COLO668 (cell line): ENCODE measurements around the gene RCN1.
"Not testable (repeated sequence)": the region's sequence is repeated elsewhere in the genome, so short reads cannot be mapped to it uniquely, and the experiment has no call there.

ENCODE experiments used
- DNase-seq: peaks from one replicate; lab custom pipeline; 2025; ENCODE audit not compliant: unreplicated experiment; lab: John Stamatoyannopoulos, UW

RCN1 gene

DNA sequence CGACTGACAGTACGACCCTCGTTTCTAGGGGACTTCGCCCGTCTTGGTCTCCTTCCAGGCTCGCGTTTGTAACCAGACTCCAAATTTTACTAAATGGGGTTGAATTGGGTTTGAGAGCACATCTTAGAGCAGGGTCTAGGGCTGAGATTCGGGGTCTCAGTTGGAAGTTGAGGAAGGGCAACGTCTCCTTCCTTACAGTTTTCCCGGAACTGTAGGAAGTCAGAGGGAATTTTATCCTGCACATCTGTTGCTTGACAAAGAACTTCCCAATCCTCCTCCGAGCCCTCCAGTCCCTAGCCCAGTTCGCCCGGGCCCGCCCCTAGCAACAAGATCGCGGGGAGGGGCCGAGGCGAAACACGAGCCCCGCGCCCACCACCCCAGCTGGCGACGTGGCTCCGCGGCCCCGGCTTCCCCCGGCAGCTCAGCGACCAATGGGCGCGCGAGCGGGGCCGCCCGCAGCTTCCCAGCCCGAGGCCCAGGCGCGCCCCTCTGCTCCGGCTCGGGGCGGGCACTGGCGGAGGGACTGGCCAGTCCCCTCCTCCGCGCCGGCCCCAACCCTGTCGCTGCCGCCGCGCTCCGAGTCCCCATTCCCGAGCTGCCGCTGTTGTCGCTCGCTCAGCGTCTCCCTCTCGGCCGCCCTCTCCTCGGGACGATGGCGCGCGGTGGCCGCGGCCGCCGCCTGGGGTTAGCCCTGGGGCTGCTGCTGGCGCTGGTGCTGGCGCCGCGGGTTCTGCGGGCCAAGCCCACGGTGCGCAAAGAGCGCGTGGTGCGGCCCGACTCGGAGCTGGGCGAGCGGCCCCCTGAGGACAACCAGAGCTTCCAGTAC lies at the start of gene RCN1:
Gene RCN1 (plus strand): TSS at position 530 of the 826 bp plus-strand sequence. CDS start 123 bp downstream, at position 653.
- peak; percentile 71 for DNase-seq

DNA sequence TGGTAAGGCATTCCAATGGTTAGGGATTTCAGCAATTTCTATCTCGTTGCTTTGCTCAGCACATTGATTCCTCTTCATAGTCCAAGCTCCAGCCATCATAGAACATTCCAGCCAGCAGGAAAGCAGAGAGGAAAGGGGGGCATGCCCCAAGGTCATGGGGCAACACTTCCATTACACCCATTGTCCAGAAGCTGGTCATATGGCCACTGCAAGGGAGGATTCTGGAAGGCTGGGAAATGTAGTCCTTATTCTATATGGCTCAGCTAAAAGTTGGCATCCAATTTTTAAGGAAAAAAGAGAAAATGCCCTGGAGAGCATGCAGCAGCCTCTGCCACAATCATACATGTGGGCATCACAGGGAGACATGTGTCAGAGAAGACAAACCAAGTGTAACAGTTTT lies 47.1 kb upstream of the RCN1 start:
- DNase-seq: no peak

- no peak for DNase-seq
These were observed 46.6 kb upstream of the RCN1 start for GRCh38 chr11:32044158-32044863.

DNA sequence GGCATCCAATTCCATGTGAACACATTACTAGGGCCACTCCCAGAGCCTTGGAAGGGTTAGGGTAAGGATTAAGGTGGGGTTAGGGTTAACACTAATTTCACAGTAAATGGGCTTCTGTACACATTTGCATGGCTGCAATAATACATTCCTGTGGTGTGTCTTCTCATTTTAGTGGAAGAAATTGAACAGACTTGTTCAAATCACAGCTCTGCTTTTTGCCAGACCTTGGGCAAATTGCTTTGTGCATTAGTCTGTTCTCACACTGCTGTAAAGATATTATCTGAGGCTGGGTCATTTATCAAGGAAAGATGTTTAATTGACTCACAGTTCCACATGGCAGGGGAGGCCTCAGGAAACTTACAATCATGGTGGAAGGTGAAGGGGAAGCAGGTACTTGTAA lies 45.4 kb upstream of the RCN1 start:
- no peak for DNase-seq

DNA sequence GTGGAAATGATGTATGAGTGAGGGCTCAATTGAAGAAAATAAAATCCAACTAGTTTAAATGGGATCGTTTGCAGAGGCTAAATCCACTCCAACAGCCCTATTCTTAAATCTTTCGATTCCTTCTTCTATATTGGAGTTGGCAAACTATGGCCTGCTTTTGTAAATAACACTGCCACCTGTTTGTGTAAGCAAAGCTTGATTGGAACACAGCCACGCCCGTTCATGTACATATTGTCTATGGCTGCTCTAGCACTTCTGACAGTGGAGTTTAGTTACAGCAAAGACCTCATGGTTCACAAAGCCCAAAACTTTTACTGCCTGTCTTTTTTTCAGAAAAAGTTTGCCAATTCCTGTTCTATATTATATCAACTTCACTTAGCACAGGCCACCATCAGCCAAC lies 40.6 kb upstream of the RCN1 start:
- DNase-seq: no peak

DNA sequence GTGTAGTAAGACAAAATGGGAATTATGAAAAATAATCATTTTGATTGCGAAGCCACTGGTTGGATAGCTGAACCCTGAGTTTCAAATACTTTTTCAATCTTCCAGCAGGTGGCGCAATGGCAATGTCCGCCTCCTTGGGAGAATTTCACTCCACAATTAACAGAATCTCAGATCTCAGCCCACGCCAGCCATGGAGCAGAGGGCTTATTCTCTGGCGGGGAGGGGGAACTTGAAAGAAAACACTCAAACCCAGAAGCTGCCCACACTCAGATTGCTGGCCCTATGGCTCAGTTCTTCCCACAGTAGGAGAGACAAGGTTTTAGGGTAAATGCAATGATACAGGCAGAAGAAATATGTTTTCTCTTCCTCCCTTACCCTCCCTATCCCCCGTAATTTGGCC lies 38.7 kb upstream of the RCN1 start:
- DNase-seq: peak; percentile 34

DNA sequence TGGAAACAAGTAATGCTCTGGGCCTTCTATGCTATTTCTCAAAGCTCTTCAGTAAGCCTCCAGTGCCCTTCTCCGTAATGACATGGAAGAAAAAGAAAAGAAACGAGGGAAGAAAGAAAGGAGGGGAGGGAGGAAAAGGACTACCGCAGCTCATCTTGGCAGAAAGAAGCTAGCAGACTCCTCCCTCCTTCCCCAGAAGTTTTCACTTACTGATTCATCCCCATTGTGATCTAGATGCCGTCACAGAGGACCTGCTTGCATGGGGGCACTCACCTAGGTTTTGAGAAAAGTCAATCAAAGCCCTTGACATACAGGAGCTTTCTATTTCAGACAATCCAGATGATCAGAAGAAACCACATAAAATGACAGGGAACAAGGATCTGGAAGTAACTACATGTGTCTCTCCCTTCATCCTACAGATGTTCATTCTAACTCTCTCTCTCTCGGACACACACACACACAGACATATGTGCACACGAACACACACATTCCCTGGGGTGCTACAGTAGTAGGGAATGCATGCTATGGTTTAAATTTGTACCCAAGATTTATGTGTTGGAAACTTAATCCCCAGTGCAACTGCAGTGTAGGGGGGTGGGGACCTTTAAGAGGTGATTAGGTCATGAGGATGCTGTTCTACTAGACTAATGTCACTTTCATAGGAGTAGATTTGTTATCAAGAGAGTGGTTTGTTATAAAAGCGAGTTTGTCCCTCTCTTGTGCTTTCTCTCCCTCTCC lies 37.6 kb upstream of the RCN1 start:
- DNase-seq: no peak

DNA sequence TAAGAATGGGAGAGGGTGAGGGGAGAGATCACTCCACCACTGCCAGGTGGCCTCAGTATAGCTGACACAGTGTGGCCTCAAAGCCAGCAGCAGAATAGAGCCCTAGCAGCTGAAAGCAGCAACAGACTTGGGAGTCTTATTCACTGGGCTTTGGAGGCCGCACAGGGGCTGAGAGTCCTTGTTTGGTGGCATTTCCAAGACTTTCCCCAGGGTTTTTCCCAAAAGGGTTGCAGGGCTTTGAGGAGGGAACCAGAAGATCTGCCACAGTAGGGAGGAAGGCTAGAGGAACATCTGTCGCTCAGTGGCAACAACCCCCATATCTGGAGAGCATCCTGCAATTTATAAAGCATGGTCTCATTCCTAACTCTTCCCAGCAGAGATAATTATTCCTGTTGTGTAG lies 35.0 kb upstream of the RCN1 start:
- no peak for DNase-seq

- DNase-seq: no peak
These were observed 34.4 kb upstream of the RCN1 start for GRCh38 chr11:32056438-32056837.

- no peak for DNase-seq
These were observed 31.0 kb upstream of the RCN1 start for GRCh38 chr11:32059686-32060462.

GRCh38 chr11:32062540-32062939 lies 28.3 kb upstream of the RCN1 start:
- DNase-seq: no peak

GRCh38 chr11:32063031-32063430 lies 27.8 kb upstream of the RCN1 start:
- not testable (repeated sequence) for DNase-seq

- no peak for DNase-seq
These were observed 24.8 kb upstream of the RCN1 start for GRCh38 chr11:32065865-32066629.

GRCh38 chr11:32068134-32068870 lies 22.6 kb upstream of the RCN1 start:
- no peak for DNase-seq

DNA sequence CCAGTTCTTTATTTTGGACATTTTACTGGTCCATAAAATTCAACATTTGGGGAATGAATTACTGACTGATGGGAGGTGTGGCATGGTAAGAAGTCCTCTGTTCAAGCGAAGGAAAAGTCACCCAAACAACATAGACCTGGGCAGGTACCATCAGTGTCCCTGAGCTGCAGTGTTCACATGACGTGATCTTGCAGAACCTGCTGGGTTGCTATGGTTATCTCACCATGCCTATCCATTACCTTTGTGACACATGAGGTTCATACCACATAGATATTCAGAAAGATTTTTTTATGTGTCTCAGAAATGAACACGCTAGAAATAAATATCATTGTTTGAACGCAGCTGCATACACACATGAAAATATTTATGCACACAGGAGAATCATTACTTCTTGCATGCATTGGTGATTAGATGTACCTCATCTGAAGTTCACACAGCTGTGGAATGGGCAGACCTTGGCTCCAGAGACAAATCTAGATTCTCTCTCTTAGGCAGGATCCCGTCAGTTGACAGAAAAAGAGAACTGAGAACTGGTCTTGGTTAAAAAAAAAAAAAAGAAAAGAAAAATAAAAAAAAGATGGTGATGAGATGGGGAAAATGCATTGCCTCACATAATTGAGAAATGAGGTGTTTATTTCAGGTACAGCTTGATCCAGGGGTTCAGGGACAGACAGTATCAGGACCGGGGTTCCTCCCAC lies 21.4 kb upstream of the RCN1 start:
- DNase-seq: no peak

- DNase-seq: no peak
These were observed 20.2 kb upstream of the RCN1 start for GRCh38 chr11:32070692-32071091.

- DNase-seq: peak; percentile 5
These were observed 19.1 kb upstream of the RCN1 start for GRCh38 chr11:32071811-32072210.

GRCh38 chr11:32072872-32073643 lies 17.8 kb upstream of the RCN1 start:
- no peak for DNase-seq
